Fibroblast of mammary gland (primary cell): Measurements from ENCODE around the gene NTM.

Source experiments
- DNase-seq: peaks from one replicate; pipeline ENCODE4 v3.0.0-alpha.2; 2010; ENCODE audit warnings: low read depth
- H3K4me3 ChIP-seq: 2 replicates; pipeline ENCODE4 v1.5.1; 2011; ENCODE audit warnings: low read depth, mild to moderate bottlenecking, low read length, moderate library complexity; ENCODE audit not compliant: control insufficient read depth
- TF ChIP-seq, protein P1 (sequence below): conservative IDR thresholded peaks from 2 replicates; pipeline ENCODE4 v1.5.1; 2011; ENCODE audit warnings: low read depth, low read length, inconsistent platforms; ENCODE audit not compliant: control insufficient read depth, insufficient read depth

NTM gene

DNA sequence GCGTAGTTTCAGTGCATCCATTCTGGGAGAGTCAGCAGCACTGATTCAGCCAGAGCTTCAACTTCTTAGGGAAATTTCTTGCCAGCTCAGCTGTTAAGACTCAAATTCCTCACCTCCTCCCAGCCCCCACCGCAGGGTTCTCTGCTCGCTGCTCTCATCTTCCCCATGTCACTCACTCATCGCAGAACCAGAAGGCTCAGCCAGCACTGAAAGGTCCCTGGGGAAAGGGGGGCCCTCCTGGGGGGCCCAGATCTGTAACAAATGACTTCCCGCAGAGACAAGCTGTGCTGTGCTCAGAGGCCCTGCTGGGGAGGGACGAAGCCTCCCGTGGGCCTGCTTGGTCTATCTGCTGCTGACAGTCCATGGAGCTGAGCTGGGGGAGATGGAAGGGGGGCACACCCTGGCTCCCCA is 220.6 kb downstream of the NTM start:
- no peak for DNase-seq
- TF ChIP-seq, protein P1, sequence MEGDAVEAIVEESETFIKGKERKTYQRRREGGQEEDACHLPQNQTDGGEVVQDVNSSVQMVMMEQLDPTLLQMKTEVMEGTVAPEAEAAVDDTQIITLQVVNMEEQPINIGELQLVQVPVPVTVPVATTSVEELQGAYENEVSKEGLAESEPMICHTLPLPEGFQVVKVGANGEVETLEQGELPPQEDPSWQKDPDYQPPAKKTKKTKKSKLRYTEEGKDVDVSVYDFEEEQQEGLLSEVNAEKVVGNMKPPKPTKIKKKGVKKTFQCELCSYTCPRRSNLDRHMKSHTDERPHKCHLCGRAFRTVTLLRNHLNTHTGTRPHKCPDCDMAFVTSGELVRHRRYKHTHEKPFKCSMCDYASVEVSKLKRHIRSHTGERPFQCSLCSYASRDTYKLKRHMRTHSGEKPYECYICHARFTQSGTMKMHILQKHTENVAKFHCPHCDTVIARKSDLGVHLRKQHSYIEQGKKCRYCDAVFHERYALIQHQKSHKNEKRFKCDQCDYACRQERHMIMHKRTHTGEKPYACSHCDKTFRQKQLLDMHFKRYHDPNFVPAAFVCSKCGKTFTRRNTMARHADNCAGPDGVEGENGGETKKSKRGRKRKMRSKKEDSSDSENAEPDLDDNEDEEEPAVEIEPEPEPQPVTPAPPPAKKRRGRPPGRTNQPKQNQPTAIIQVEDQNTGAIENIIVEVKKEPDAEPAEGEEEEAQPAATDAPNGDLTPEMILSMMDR = no peak
- no peak overlapping the region for H3K4me3 ChIP-seq

DNA sequence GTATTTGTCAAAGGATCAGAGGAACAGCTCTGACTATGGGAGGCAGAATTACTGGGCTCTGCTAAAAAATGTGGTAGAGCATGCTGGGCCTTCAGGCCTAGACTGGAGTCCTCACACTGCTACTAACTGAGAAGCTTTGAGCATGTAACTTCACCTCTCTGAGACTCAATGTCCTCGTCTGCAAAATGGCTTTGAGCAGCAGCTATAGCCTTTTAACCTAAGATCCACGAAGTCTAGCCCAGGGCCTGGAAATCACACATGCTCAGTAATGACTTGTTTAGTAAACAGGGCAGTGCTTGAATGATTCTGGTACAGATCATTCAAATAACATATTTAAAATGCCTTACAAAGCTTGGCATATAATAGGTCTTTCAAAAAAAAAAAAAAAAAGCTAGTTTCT is 221.7 kb downstream of the NTM start:
- TF ChIP-seq, protein P1 = no peak

DNA sequence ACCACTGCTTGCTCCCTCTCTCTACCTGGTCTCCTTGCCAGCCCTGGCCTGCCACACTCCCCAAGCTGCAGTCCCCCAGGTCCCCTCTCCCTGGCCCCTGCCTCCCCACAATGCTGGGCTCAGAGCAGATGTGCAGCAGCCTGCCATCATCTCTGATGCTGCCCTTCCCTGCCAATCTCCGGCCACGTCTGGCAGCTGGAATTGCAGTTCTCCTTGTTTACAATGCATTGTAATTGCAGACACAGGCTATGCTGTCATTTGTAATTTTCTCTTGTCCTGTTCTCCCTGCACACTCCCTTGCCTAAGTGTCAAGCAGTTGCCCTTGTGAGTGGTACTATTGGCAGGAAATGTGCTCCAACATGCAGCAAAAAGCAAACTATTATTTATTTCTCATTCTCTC is 222.3 kb downstream of the NTM start:
- no peak overlapping the region for H3K4me3 ChIP-seq
- TF ChIP-seq, protein P1 = no peak
- DNase-seq = no peak

More for the DNA sequence above, 221.7 kb downstream of the NTM start:
- DNase-seq = no peak
- H3K4me3 ChIP-seq = no peak overlapping the region

DNA sequence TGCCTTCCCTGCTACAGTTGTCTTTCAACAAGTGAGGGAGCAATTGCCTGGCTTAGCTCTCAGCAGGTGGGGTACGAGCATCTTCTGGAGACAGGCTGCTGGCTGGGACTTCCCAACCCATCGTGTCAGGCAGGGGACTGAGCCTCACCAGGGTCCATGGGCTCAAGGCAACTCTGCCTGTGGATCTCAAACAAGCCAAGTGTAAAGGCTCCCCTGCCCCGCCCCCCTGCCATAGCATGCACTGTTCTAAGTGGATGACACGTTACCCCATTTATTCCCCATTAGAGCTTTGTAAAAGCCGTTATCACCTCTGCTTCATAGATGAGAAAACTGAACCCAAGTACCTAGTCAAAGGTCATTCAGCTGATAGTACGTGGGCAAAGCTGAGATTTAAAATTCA is 222.9 kb downstream of the NTM start:
- DNase-seq = no peak
- no peak overlapping the region for H3K4me3 ChIP-seq
- TF ChIP-seq, protein P1 = no peak

DNA sequence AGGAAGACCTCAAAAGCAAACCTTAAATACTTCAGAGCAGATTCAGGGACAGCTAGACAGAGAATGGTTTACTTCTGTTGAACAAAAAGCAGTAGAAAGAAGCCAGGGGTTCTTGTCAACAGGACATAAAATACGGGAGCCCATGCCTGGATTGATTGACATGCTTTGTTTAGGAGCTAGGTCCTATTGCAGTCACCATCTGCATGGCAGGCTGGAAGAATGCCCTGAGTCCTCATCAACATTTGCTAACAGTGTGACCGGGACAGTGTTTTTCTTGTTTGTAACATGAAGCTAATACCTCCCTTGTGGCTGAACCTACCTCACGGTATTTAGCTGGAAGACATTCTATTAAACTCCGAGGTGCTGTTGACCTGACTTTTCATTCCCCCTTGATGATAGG is 225.4 kb downstream of the NTM start:
- no peak overlapping the region for H3K4me3 ChIP-seq
- no peak for DNase-seq
- TF ChIP-seq, protein P1 = no peak

DNA sequence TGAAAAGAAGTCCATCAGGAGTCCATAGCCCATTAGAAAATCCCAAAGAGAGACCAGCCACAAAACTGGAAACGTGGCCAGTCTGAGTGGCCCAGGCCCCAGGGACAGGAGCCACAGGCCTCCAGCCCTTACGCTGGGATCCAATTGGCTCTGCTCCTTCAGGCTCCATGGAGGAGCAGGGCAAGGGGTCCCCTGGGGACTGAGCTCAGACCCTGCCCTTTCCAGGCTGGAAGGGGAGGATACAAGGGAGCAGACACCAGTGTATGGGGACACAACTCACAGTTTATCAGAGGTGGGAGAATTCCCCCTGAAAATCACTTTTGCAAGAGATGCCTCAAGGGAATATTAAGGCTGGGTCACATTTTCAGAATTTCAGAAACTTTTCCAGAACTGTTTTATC is 227.5 kb downstream of the NTM start:
- H3K4me3 ChIP-seq = no peak overlapping the region
- DNase-seq = no peak
- TF ChIP-seq, protein P1 = no peak

DNA sequence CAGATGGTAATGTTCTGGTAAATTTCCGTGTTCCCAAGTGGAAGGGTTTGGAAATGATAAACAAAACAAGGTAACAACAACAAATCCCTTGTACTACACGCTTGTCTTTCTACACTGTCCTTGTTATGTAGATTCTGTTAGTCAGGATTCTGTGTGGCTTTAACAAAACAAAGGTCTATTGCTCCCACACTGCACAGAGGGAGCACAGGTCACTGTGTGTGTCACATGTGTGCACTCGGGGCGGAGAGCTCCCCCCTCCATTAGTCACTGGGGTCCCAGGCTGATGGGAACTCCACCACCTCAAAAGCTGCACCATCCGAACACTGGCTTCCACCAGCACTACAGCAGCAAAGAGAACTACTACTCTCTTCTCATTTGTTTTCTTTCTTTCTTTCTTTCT is 227.9 kb downstream of the NTM start:
- H3K4me3 ChIP-seq = no peak overlapping the region
- TF ChIP-seq, protein P1 = no peak
- no peak for DNase-seq
